NT2/D1 (cell line): ENCODE measurements around the gene CMC4.

Experiments used
- SUZ12 ChIP-seq: IDR thresholded peaks from 2 replicates; pipeline ENCODE4 v1.6.1; 2011; ENCODE audit not compliant: insufficient read length, insufficient read depth; ENCODE audit errors: extremely low read depth
- YY1 ChIP-seq: IDR thresholded peaks from 2 replicates; pipeline ENCODE4 v1.6.1; 2011; ENCODE audit not compliant: insufficient read length, insufficient read depth

GRCh38 chrX:155028877-155029291 lies 42.1 kb downstream of the CMC4 start:
- TF ChIP-seq SUZ12 (no peak), YY1 (no peak)
